ENCODE measurements around the gene PNPLA1.
"Not testable (repeated sequence)": the region's sequence is repeated elsewhere in the genome, so short reads cannot be mapped to it uniquely, and the experiment has no call there.

Gene PNPLA1

DNA sequence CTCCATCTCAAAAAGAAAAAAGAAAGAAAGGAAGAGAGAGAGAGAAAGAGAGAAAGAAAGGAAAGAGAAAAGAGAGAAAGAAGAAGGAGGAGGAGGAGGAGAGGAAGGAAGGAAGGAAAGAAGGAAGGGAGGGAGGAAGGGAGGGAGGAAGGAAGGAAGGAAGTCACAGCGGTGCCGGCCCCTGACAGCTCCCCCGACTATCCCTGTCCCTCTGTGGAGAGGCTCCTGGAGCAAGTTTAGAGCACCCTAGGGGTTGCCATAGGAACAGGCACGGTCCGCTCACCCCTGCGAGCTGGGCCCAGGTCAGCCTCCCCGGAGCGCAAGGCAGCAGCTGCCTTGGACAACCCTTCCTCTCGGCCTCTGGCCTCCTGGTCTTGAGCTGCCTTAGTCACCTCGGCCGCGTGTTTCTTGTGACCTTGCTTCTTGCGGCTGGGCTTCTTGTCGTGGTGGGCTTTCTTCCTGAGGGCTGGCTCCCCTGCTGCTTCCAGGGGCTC is 60.0 kb downstream of the PNPLA1 start:
- H3K4me1 Mint-ChIP-seq, result peaks cover 6% of the 10 kb centered on the region
- ATAC-seq (no peak), DNase-seq (no peak)
- H3K4me3 Mint-ChIP-seq, result no peak overlapping the region
- H3K9me3 Mint-ChIP-seq, result no peaks in the 10 kb centered on the region
- peak overlapping the region in 1 of 2 donors; percentile 72 for H3K27ac Mint-ChIP-seq
- H3K27me3 Mint-ChIP-seq, result peaks cover 29% of the 10 kb centered on the region

DNA sequence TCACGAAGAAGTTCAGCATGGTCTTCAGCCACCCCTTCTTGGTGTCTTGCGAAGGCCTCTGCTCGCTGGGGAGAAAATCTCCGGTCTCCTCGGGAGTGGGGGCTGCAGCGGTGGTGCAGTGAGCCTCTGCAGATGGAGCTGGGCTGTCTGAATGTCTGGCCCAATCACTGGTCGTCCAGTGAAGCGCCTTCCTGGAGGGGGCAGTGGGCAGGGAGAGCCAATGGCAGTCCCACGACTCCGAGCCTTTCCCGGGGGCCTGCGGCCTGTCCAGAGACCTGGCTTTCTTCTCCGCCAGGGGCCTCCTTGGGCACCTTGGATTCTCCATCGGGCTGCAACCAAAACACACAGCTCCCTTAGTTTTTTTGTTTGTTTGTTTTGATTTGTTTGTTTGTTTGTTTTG is 60.5 kb downstream of the PNPLA1 start:
- Mint-ChIP-seq H3K9me3 (no peaks in the 10 kb centered on the region), H3K27ac (no peak overlapping the region), H3K4me3 (no peak overlapping the region), H3K27me3 (peaks cover 34% of the 10 kb centered on the region), H3K4me1 (peaks cover 6% of the 10 kb centered on the region)
- DNase-seq (no peak), ATAC-seq (no peak)

DNA sequence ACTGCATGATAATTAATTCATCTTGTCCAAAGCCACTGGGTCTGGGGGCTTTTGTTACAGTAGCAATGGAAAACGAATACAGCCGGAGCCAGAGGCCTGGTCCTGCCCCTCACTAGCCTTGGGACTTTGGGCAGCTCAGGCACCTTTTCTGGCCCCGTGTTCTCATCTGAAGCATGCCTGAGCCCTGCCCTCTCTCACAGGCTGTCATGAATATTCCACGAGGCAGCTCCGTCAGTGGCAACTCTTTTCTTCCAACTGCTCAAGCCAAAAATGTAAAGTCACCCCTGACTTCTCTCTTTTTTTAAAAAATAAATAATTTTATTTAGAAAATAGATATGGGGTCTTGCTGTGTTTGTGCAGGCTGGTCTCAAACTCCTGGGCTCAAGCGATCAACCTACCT is 61.5 kb downstream of the PNPLA1 start:
- H3K4me3 Mint-ChIP-seq, result no peak overlapping the region
- DNase-seq, result no peak
- H3K4me1 Mint-ChIP-seq, result peaks cover 10% of the 10 kb centered on the region
- H3K27ac Mint-ChIP-seq, result no peak overlapping the region
- ATAC-seq, result no peak
- H3K27me3 Mint-ChIP-seq, result peaks cover 38% of the 10 kb centered on the region
- H3K9me3 Mint-ChIP-seq, result no peaks in the 10 kb centered on the region

DNA sequence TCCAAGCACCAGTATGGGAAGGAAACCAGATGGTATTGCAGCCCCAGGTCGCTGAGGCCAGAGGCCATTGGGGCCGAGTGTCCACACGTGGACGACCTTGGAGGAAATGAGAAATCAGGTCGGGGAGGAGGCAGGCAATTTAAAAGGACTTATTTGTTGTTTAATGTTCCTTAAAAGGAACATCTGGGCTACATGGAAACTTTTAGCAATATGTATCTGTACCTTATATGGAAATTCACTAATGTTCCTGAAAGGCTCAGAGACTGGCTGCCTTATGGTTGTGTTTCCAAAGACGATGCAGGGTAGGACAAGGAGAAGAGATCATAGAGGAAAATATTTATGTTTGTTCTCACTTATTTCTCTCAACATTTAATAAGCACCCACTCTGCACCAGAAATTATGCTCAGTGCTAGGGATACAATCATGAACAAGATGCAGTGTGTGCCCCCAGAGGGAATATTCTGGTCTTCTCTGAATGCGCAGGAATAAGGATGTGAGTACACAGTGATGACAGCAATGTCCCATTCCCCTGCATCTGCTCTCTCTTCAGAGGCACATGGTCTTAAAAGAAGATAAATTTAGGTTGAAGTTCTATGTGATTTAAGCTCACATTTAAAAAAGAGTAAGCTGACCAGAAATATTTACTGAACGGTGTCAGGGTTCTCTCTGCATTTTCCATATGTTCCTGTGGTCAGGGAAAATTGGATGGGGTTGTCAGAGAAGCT is 63.5 kb downstream of the PNPLA1 start:
- ATAC-seq, result no peak
- DNase-seq, result no peak
- Mint-ChIP-seq H3K27me3 (peaks cover 27% of the 10 kb centered on the region), H3K9me3 (no peaks in the 10 kb centered on the region), H3K4me1 (peaks cover 23% of the 10 kb centered on the region), H3K27ac (no peak overlapping the region), H3K4me3 (no peak overlapping the region)

DNA sequence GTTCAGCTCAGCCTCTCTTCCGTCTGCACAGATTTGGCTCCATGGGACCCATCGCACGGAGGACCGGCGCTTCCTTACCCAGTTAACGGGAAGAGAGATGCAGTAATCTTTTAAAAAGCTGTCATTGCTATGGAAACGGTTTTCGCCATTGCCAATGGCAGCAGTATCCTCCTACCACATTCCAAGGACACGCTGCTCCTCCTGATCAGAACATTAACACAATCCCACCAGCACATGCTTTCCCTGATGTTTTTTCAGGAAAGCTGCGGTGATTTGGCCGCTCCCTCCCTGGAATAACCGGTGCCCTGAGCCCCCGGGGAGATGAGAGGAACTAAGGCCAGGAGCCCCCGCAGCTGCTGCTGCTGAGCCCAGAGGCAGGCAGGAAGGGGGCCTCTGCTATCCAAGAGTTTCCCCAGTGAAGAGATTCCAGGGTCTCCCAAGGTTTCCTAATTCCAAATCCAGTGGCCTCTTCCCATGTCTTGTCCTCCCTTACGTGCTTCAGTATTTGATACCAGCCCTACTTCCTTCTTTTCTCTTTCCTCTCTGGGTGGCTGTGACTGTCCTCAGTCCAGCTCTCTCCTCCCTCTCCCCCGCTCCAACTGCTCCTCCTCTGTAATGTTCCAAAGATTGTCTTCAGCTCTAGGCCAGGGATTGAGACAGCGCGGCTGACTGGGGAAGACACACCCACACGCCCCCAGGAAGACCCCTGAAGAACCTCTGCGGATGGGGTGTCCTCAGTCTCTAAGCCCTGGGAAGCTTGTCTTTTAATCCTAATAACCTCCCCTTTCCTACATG is 64.3 kb downstream of the PNPLA1 start:
- peaks cover 28% of the 10 kb centered on the region for H3K27me3 Mint-ChIP-seq
- H3K4me3 Mint-ChIP-seq, result no peak overlapping the region
- H3K27ac Mint-ChIP-seq, result no peak overlapping the region
- no peak for ATAC-seq
- H3K9me3 Mint-ChIP-seq, result no peaks in the 10 kb centered on the region
- peaks cover 23% of the 10 kb centered on the region for H3K4me1 Mint-ChIP-seq
- no peak for DNase-seq

DNA sequence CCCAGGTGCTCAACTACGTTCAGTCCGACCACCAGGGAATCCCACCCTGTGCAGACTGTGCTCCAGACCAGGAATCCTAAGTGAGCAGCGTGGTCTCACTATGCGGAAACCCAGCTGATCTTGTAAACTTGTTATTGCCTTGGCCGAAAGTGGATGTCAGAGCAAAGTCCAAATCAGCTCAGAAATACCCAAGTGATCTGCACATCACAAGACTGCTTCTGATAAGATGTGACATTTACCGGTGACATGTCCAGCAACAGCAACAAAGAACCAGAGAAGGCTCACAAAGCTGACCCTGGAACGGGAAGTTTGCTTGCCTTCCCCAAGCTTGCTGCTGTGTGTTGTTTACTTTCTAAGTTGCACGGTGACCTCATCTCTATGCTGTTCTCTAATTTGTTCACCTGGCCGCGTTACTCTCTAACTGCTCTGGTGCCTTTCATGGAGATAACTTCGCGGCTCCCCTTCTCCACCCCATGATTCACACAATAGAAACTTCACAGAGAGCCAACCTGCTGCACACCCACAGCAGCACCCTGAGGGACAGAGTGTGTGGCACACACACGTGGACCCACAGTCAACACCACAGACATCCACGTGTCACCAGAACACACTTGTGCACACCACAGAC is 65.1 kb downstream of the PNPLA1 start:
- Mint-ChIP-seq H3K27ac (no peak overlapping the region), H3K27me3 (peaks cover 36% of the 10 kb centered on the region), H3K4me3 (no peak overlapping the region), H3K9me3 (no peaks in the 10 kb centered on the region), H3K4me1 (peaks cover 23% of the 10 kb centered on the region)
- DNase-seq (no peak), ATAC-seq (no peak)

DNA sequence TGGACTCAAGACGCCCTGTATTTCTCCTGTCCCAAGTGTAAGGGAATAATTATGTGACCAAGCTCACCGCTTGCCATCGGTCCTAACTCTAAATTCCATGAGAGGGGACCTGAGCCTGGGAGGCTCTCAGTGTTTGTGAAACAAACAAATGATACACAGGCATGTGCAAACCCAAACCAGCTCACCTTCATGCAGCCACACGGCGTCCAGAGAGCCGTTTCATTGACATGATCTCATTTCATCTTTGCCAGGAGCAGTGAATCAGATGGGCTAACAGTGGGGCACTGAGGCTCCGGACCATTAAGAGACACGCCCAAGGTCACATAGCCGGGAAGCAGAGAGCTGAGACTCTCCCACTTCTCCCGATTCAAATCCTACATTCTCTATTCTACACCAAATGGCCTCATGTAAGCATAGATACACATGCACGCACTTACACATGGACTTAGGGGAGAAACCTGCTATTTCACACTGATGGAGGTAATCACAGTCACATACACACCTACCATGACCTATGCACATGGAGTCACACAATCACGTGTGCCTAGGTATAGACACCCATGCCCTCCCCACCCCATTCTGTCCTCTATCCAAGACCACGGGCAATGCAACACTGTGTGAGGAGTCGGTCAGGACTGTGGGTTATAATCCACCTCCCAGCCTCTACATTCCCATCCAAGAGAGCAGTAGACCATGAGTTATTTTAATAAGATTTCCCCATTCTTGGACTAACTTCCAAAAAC is 65.8 kb downstream of the PNPLA1 start:
- no peak for ATAC-seq
- no peaks in the 10 kb centered on the region for H3K9me3 Mint-ChIP-seq
- no peak for DNase-seq
- no peak overlapping the region for H3K4me3 Mint-ChIP-seq
- H3K4me1 Mint-ChIP-seq, result peaks cover 26% of the 10 kb centered on the region
- H3K27ac Mint-ChIP-seq, result no peak overlapping the region
- H3K27me3 Mint-ChIP-seq, result peaks cover 43% of the 10 kb centered on the region

DNA sequence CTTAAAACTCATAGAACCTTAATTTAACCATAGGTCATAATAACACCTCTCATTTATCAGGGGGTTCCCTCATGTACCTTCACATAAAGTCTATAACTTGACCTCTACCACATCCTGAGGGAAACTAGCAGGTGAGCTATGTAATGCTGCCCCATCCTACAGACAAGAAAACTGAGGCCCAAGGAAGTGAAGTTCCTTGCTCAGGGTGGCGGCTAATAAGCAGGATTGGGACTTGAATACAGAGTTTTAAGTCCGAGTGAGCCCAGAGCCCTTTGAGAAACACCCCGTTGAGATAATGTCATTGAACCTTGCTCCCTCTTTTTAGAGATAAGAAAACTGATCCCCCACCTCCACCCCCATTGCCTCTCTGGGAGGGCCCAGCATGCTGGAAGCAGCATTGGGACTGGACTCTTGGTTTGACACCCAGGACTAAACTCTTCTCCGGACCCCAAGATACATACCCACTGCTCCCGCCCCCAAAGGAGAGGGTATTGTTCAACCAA is 66.4 kb downstream of the PNPLA1 start:
- Mint-ChIP-seq H3K4me1 (peaks cover 31% of the 10 kb centered on the region), H3K4me3 (no peak overlapping the region), H3K27me3 (peaks cover 48% of the 10 kb centered on the region), H3K27ac (no peak overlapping the region), H3K9me3 (no peaks in the 10 kb centered on the region)
- ATAC-seq, result no peak
- DNase-seq, result no peak

DNA sequence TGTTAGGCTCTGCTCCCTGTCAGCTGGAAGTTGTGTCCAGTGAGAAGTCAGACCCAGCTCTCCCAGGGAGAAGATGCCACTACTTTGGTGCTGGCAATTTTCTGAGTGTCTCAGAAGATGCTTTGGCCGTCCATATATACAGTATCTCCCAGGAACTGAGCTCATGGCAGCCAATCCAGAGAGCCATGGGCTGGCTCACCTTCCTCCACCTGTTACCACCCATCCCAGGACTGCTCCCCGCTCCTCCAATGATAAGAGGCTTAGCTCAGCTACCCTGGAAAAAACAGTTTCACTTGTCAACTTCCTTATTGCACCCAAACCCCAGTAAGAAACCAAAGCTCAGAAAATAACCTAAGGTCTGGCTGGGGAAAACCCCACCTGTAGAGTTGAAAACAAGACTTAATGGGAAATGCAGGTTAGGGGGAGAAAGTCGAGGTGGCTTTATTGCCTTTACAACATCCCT is 67.0 kb downstream of the PNPLA1 start, which contains the start of gene BNIP5:
TSS of gene BNIP5 (minus strand) at position 110 of the 463 bp plus-strand sequence. CDS start 6,198 bp downstream, outside the sequence.
- no peaks in the 10 kb centered on the region for H3K9me3 Mint-ChIP-seq
- peaks cover 31% of the 10 kb centered on the region for H3K4me1 Mint-ChIP-seq
- DNase-seq (no peak), ATAC-seq (peak; percentile 61)
- H3K27me3 Mint-ChIP-seq, result peaks cover 48% of the 10 kb centered on the region
- no peak within 1 kb of the TSS for H3K27ac Mint-ChIP-seq
- peak within 1 kb of the TSS; percentile 2 to 40 for H3K4me3 Mint-ChIP-seq

DNA sequence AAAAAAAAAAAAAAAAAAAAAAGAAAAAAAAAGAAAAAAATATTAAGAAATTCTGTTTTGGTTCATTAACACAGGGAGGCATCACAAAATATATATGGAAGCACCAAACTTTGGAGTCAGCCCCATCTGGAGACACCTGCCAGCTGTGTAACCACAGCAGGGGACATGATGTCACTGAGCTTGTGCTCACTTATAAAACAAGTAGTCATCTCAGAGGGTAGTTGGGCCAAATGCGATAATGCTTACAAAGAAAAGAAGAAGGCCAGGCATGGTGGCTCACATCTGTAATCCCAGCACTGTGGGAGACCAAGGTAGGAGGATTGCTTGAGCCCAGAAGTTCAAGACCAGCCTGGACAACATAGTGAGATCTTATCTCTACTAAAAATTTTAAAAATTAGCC is 68.0 kb downstream of the PNPLA1 start:
- no peaks in the 10 kb centered on the region for H3K9me3 Mint-ChIP-seq
- H3K4me1 Mint-ChIP-seq, result peaks cover 31% of the 10 kb centered on the region
- DNase-seq (no peak), ATAC-seq (no peak)
- peaks cover 47% of the 10 kb centered on the region for H3K27me3 Mint-ChIP-seq
- no peak overlapping the region for H3K4me3 Mint-ChIP-seq
- H3K27ac Mint-ChIP-seq, result no peak overlapping the region

DNA sequence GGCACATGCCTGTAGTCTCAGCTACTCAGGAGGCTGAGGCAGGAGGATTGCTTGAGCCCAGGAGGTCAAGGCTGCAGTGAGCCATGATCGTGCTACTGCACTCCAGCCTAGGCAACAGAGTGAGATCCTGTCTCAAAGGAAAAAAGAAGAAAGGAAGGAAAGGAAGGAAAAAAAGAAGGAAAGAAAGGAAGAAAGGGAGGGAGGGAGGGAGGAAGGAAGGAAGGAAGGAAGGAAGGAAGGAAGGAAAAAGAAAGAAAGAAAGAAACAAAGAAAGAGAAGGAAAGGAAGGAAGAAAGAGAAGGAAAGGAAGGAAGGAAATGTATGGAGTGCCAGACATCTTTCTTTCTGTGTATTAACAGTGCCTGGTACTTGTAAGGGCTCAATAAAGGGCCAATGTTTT is 68.4 kb downstream of the PNPLA1 start:
- H3K9me3 Mint-ChIP-seq, H3K27ac Mint-ChIP-seq, H3K4me3 Mint-ChIP-seq, ATAC-seq, DNase-seq: not testable (repeated sequence)
- peaks cover 31% of the 10 kb centered on the region for H3K4me1 Mint-ChIP-seq
- peaks cover 42% of the 10 kb centered on the region for H3K27me3 Mint-ChIP-seq

DNA sequence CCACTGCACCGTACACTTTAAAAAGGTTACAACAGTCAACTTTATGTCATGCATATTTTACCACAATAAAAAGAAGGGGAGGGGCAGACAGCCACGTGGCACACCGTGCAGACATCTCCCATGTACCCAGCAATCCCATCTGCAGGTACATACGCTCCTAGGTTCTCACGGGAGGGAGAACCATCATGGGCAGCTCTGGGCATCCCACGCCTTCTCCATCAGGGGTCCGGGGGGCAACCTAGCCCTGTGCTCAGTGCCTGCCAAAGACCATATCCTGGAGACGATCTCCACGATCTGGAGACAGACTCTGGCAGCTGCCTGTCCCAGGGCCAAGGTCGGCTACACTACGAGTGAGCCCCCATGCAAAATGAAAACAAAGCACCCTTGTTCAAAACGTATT is 69.3 kb downstream of the PNPLA1 start:
- H3K27me3 Mint-ChIP-seq, result peaks cover 38% of the 10 kb centered on the region
- H3K4me3 Mint-ChIP-seq, result no peak overlapping the region
- H3K9me3 Mint-ChIP-seq, result no peaks in the 10 kb centered on the region
- ATAC-seq, result no peak
- no peak overlapping the region for H3K27ac Mint-ChIP-seq
- peaks cover 30% of the 10 kb centered on the region for H3K4me1 Mint-ChIP-seq
- DNase-seq, result no peak

DNA sequence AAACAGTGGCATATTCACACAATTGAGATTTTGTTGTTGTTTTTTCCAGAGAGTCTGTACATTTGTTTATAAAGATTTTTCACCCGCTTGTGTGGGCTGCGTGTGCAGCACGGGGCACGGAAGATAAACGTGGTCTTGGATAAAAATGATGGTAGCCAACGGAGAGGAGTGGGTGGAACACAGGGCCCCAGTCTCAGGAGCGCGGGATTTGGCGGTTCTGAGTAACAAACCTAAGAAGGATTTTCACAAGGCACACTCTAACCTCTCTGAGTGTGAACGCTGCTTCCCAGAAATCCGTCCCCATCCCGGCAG is 70.4 kb downstream of the PNPLA1 start:
- Mint-ChIP-seq H3K4me3 (no peak overlapping the region), H3K4me1 (peaks cover 25% of the 10 kb centered on the region), H3K27me3 (peaks cover 26% of the 10 kb centered on the region), H3K27ac (no peak overlapping the region), H3K9me3 (no peaks in the 10 kb centered on the region)
- ATAC-seq (no peak), DNase-seq (no peak)

DNA sequence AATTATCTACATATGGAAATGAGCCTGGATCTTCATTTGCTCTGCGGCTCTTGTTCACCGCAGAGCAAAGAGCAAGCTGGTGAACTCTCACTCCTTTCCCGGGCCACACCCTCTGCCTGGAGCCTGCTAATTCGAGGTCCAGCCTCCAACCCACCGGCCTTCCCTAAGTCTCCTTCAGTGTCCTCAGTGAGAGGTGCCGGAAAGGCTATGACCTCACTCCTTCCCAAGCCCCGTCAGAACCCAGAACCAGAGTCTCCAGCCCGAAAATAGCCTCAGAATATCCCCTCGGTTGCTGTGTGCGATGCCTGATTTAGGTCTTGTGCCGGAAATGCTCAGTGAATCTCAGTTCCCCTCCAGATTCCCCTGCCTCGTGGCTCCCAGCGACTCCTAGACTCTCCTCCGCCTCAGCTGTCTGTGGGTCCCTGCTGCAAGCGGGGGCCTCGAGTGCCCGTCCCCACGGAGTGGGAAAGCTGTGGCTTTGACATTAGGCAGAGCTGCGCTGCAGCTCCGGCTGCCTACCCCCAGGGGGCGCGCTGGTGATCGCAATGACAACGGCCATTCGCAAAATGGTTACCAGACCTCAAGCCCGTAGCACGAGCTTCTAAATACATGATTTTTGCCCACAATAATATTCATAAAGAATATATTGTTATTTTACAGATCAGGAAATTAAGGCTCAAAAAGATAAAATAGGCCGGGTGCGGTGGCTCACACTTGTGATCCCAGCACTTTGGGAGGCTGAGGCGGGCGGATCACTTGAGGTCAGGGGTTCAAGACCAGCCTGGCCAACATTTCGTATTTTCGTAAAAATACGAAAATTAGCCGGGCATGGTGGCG is 71.0 kb downstream of the PNPLA1 start:
- peaks cover 21% of the 10 kb centered on the region for H3K27me3 Mint-ChIP-seq
- peaks cover 25% of the 10 kb centered on the region for H3K4me1 Mint-ChIP-seq
- H3K9me3 Mint-ChIP-seq, result no peaks in the 10 kb centered on the region
- ATAC-seq (peak; percentile 78), DNase-seq (peak; percentile 70 to 71)
- peak overlapping the region in 1 of 2 donors; percentile 68 for H3K27ac Mint-ChIP-seq
- H3K4me3 Mint-ChIP-seq, result peak overlapping the region; percentile 47 to 63
